Measurements from ENCODE around the gene LINGO4. TPM values are rescaled to one million over a fixed set of nuclear protein-coding genes. Genes with fewer than 3 reads are reported as not detected.

Gene LINGO4
- total RNA-seq, 2 donors from 2014 or later, result 0.20 TPM; not detected in 1

DNA sequence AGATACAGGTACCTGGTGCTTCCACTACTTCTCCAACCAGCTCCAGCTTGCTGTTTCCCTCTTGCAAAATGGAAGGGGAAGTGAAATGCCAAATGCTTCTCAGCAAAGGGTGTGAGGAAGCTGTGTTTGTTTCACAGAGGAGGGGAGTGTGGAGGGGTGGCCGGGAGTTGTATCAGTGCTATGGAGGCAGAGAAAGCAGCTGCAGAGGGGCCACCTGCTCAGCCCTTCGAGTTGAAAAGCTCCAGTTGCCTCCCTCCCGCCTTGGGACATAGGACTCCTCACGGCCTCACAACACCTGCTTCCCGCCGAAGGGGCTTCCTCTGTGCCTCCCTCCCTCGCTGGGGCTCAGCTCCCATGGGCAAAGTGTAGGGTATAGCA, 12.1 kb upstream of the LINGO4 start:
- ATAC-seq (no peak), DNase-seq (no peak)
- intact Hi-C loops (cut with DNase I, micrococcal nuclease), result no loop called here

DNA sequence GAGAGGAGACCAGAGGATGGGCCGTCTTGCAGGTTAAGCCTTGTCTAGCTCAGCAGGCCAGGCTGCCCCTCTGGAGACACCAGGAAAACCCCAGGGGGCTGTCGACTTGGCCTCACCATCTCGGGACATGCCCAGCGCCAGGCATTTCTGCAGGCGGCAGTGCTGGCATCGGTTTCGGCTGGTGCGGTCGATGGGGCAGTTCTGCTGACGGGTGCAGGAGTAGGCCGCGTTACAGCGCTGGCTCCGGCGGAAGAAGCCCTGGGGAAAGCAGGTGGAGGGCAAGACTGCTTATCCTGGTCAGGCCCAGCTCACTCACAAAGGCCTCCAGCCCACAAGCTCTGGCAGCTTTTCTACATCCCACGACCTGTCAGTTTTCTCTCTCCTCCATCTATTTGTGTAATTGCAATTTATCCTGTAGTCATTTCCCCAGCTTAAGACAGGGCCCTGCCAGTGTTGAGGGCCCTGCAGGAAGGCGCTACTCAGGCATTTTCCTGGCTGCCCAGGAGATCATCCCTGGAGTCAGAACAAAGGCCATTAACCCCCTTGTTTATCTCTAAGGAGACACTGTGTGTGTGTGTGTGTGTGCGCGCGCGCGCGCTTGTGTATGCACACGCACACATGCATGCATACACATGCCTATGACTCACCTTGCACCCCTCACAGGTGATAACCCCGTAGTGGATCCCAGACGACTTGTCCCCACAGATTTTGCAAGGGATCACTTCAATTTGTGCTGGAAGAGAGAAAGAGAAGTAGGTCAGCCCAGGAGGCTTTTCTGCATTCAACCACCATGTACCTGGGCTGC, 11.5 kb upstream of the LINGO4 start:
- no peak for DNase-seq
- no peak for ATAC-seq
- intact Hi-C loops (cut with DNase I, micrococcal nuclease), result no loop called here

DNA sequence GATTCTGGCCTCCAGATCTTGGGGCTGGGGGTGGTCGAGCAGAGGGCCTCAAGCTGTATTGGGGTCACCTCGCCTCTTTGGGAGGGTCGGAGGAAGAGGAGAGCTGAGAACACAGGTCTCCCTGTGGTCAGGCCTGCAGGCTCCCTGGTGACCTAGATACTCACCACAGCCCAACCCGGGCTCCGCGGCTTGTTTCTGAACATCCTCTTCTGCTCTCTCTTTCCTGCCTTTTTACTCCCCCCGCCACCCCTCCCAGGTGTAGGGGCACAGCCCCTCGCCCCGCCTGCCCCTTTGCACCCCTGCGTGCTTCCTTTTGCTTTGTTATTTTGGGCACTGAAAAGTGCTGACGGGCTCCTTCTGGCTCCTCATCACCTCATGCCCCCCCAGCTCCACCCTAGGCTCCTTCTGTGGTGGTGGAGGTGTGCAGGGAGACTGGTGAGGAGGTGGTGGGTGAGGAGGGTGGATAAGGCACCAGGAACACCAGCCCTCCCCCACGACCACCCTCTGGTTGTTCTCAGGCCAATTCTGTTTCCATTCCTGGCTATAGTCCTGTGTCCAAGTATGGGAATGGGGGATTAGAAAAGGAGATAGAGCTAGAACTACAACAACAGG, 10.6 kb upstream of the LINGO4 start:
- ATAC-seq, result peak; percentile 9
- peak in 1 of 2 donors; percentile 40 for DNase-seq
- intact Hi-C loops (cut with DNase I, micrococcal nuclease), result no loop called here

GRCh38 chr1:151814971-151815545, 9.8 kb upstream of the LINGO4 start:
- intact Hi-C loops (cut with DNase I, micrococcal nuclease), result no loop called here
- DNase-seq (no peak), ATAC-seq (no peak)

GRCh38 chr1:151814426-151814825, 9.2 kb upstream of the LINGO4 start:
- intact Hi-C loops (cut with DNase I, micrococcal nuclease), result no loop called here
- no peak for ATAC-seq
- DNase-seq, result no peak

- no peak for DNase-seq
- intact Hi-C loops (cut with DNase I, micrococcal nuclease), result no loop called here
- no peak for ATAC-seq
Observed at GRCh38 chr1:151813271-151813977, 8.2 kb upstream of the LINGO4 start.

- intact Hi-C loops (cut with DNase I, micrococcal nuclease), result no loop called here
- ATAC-seq, result no peak
- DNase-seq, result no peak
Observed at GRCh38 chr1:151811181-151811580, 6.0 kb upstream of the LINGO4 start.

- no peak for DNase-seq
- intact Hi-C loops (cut with DNase I, micrococcal nuclease), result no loop called here
- no peak for ATAC-seq
Observed at GRCh38 chr1:151809985-151810556, 4.9 kb upstream of the LINGO4 start.

GRCh38 chr1:151809290-151809984, 4.2 kb upstream of the LINGO4 start:
- no peak for DNase-seq
- ATAC-seq, result no peak
- intact Hi-C loops (cut with DNase I, micrococcal nuclease), result no loop called here

- intact Hi-C loops (cut with DNase I, micrococcal nuclease), result no loop called here
- no peak for ATAC-seq
- DNase-seq, result no peak
Observed at GRCh38 chr1:151807766-151808165, 2.5 kb upstream of the LINGO4 start.

DNA sequence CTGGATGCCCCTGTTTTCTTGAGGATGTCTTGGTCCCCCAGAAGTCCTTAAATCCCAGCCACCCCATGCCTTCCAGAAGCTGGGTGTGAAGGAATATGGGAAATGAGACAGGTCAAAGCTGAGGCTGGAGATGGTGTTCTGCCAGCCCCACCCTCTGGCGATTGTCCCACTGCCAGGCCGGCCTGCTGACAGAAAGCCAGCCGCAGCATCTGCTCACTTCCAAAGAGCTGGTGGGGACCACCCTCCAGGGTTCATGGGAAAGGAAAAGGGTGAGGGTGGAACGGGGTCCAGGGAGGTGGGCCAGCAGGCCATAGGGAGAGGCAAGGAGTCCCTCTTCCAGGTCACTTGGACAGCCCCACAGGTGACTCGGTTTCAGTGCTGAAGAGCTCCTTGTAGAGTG, 1.9 kb upstream of the LINGO4 start:
- intact Hi-C loops (cut with DNase I, micrococcal nuclease), result no loop called here
- ATAC-seq, result peak; percentile 27
- DNase-seq, result no peak

DNA sequence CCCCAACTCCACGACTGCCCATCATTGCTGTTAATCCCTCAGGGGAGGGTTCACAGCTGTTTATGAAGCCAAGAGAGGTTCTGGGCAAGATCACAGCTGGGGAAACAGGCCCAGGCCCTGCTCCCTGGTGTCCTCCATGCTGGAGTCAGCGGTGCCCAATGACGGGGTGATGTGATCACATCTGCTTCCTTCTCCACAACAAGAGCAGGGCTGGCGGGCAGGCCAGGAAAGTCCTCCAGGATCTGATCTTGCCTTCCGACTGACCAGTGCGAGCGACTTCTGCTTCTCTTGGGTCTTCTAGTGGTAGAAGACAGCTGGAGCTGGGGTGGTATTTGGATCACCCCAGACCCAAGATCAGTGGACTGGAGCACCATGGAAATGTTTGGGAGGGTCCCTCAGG, 951 bp upstream of the LINGO4 start:
- no peak for DNase-seq

DNA sequence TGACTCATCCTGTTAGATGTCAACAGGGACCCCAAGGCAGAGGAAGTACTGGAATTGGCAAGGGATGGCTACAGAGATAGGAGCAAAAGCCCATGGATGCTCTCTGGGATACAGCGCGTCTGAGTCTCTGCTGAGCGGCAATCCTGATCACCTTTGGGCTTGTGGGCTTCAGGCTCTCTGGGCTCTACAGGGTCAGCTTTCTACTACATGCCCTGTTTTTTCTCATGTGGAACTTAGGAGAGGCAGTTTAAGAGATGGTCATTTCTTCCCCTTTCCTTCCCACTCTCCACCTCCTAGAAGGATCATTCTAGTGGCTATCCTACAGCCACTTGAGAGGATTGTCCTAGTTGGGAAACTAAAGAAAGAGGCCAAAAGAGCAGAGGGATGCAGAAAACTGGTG, 1.3 kb downstream of the LINGO4 start:
- DNase-seq (no peak), ATAC-seq (no peak)
- intact Hi-C loops (cut with DNase I, micrococcal nuclease), result no loop called here

More for the DNA sequence above, 951 bp upstream of the LINGO4 start:
- intact Hi-C loops (cut with DNase I, micrococcal nuclease), result no loop called here
- ATAC-seq, result peak; percentile 16

GRCh38 chr1:151803164-151803563, 2.1 kb downstream of the LINGO4 start:
- intact Hi-C loops (cut with DNase I, micrococcal nuclease), result no loop called here
- ATAC-seq (no peak), DNase-seq (no peak)

GRCh38 chr1:151802372-151802771, 2.8 kb downstream of the LINGO4 start:
- ATAC-seq, result no peak
- intact Hi-C loops (cut with DNase I, micrococcal nuclease), result no loop called here
- no peak for DNase-seq

DNA sequence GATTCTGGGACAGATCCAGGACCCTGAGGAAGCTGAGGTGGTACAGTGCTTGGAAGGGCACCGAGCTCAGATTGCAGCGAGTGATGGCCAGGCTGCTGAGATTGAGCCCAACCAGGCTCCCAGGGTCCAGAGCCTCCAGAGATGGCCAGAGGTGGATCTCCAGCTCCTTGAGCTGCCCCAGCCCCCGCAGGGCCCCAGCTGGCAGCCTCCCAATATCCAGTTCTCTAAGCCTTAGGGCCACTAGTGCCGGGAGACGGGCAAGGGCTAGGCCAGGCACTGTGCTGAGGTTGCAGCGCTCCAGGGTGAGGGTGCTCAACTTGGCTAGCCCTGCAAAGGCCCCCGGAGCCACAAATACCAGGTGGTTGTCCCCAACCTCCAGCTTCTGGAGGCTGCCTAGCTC, 3.4 kb downstream of the LINGO4 start:
- ATAC-seq, result no peak
- intact Hi-C loops (cut with DNase I, micrococcal nuclease), result no loop called here
- DNase-seq, result no peak

GRCh38 chr1:151801310-151801820, 3.9 kb downstream of the LINGO4 start:
- intact Hi-C loops (cut with DNase I, micrococcal nuclease), result no loop called here
- ATAC-seq (no peak), DNase-seq (no peak)

DNA sequence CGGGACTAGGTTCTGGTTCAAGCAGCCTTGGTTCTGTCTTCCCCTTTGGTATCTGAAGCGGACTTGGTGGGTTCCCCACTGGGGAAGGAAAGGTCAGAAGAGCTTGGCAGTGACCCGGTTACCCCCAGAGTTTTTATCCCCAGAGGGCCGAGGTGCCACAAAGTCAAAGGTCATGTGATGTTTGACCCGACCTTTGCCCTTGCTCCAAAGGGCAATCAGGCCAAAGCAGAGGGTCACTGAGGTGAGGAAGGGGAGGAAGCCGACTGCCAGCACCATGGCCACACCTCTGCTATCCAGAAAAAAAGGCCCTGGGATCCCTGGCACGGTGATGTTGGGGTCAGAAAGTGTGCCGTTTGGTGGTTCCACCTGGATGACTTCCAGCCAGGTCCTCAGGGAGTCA, 4.4 kb downstream of the LINGO4 start:
- no peak for ATAC-seq
- intact Hi-C loops (cut with DNase I, micrococcal nuclease), result no loop called here
- no peak for DNase-seq
